Amygdala (tissue), 56 donors: Measurements from ENCODE around the gene FMNL1.

Experiments
- DNase-seq, 56 donors: peaks; one replicate each; lab custom pipeline; 2025; lab: John Stamatoyannopoulos, UW

The FMNL1 gene

GRCh38 chr17:45296003-45296832 is 74.5 kb downstream of the FMNL1 start:
- DNase-seq: no peak

GRCh38 chr17:45296833-45297124 is 75.1 kb downstream of the FMNL1 start:
- no peak for DNase-seq
